Hepatic stellate cell (primary cell): Measurements from ENCODE around the gene GRK5.
"Not testable (repeated sequence)": the region's sequence is repeated elsewhere in the genome, so short reads cannot be mapped to it uniquely, and the experiment has no call there.

ENCODE experiments used
- DNase-seq: peaks from one replicate; pipeline ENCODE4 v3.0.0; 2011; ENCODE audit warnings: low spot score

Gene GRK5

DNA sequence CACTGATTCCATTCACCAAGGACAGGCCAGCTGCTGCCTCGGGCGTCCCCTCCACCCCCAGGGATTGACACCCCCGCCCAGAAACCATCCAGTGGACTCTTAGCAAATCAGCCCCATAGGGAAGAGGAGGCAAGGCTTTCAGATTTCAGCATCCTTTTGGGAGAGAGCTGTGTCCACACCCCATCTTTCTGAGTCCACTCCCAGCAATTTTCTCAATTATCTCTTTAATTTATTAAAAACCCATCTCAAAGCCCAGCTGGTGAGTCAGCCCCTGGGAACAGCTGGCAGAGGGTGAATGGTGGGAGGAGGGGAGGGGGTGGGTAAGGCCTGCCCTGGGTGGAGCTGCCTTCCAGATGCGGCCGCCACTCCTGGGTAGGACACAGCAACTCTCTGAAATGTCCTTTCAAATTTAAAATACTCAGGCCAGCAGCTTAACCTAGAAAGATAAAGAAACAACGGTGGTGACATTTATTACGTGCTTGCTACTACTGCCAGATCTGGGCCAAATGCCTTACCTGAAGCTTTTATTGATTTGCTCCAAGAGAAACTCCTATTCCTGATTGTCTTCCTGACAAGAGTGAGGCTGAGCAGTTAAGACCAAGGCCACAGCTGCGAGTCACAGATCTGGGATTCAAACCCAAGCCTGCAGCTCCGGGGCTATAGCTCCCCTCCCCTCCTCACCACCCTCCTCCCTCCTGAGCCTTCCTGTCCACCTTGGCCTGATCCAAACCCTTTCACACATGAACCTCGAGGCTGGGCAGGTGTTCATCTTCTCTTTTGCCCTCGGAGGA, 214.7 kb downstream of the GRK5 start:
- peak; percentile 53 for DNase-seq

DNA sequence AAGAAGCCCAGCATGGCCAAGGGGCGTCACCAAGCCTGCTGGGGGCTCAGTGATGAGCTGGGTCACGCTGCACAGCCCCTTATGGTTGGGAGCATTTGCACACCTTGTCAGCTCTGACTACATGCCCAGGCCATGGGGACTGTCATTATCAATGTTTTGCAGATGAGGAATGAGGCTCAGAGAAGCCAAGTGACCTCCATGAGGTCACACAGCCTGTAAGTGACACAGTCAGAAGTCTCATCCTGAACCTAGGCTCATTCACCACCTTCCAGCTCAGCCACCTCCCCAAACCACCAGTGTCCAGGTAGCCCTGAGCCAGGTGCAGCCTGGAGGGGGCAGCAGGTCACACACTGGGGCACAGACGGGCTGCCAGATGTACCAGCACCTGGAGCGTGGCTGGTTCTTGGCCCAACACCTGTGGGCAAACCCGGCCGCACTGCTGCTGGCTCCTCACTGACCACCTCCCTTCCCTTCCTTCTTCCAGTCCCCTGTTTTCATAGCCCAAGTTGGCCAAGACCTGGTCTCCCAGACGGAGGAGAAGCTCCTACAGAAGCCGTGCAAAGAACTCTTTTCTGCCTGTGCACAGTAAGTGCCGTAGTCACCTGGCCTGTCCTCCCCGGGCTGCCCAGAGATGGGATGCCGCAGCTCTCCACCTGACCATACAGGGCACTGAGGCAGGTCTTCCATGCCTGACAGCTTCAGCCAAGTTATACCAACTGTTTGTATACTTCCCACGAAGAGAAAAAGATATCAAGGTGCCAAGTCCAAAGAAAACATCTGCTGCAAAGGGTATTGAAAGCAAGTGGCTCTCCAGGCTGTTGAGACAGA, 215.5 kb downstream of the GRK5 start:
- no peak for DNase-seq

DNA sequence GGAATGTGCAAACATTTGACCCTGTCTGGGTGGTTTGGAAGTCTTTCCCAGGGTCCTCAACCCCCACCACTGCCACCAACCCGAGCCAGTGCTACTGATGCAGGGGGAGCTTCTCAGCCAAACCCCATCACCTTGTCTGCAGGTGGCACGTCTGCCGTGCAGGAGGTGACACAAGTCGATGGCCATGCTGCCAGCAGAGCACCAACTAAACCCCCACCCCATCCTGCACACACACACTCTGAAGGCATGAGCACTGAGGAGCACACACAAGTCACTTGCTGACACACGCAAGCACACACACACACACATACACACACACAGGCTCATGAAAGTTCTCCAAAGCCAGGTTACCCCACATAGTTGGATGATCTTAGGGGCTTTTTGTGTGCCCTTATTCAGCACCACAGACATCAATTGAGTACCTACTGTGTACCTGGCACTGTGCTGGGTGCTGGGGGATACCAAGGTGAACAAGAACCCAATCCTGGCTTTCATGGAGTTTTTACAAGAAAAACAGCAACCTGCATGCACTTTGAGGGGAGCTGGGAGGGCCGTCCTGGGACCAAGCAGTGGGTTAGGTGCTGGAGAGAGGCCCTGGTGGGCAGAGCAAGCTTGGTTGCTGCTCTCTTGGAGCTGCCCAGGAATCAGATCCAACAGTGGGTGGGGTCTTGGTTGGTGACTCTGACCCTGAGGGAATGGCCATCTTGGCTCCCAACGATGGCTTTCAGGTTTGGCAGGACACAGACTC, 216.3 kb downstream of the GRK5 start:
- no peak for DNase-seq

DNA sequence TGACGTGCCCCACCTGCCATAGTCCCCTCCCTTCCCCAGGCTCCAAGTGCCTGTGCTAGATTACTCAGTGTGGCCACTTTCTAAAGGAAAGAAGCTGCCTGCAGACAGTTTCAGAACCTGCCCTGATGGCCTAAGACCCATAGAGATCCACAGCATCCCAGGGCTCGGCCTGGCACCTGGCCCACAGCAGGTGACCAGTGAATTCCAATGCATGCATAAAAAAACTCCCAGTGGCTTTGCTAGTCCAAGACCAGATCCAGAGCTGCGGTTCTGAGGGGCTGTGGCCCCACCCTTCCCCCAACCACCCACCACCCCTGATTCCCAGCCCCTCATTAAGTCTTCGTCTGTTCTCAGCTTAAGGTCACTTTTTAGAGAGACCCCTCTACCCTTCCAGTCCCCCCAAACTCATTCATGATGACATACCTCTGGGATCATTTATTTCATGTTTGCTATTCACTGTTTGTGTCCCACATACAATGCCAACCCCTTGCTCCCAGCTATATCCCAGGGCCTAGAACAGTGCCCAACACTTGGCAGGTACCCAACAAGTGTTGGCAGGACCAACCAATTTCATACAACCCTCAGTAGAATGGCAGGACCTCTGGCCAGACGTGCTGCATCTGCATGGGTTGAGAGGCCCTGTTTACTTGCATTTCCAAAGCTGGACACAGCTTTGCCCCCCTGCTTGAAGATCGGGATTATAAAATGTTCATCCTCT, 217.0 kb downstream of the GRK5 start:
- DNase-seq: no peak

DNA sequence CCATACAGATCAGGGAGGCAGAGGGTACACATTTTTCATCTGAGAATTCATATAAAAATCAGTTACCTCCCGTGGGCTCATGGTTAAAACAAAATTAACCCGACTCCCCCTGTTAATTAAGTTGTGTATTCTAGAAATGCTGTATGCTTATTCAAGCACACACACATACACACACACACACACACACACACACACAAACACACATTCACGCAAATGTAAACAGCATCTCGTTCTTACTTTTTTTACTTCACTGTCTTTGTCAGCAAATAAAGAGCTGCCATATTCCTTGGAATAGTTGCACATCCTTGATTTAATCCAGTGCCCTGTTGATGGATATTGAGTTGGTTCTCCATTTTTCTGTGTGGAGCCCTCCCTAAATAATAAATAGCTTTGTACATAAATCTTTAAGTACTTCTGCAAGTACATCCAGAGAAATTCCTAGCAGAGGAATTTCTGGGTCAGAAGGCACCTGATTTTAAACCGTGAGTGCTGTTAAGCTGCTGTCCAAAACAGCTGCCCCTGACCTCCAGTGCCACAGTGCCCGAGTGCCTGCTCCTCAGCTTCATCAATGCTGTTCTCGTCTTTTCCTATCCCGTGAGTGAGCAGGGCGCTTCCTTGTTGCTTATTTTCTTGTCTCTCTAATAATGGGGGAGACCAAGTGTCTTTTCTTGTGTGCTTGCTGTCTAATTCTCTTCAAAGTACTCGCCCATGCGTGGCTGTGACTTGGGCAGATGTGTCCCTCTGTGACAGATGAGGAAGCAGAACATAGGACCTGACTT, 217.9 kb downstream of the GRK5 start:
- DNase-seq: no peak

DNA sequence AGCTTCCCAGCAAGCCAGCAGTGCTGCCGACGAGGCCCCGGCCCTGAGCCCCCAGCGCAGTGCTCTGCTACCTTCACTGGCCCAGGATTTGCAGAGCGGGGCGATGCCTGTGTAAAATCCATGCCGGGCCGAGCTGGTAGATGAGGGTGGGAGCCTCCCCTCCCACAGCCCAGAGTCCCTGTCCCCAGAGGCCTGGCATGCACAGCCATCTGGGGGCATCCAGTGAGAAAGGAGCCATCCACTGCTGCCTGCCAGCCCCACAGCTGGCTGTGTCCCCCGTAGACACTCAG, 218.5 kb downstream of the GRK5 start:
- no peak for DNase-seq

DNA sequence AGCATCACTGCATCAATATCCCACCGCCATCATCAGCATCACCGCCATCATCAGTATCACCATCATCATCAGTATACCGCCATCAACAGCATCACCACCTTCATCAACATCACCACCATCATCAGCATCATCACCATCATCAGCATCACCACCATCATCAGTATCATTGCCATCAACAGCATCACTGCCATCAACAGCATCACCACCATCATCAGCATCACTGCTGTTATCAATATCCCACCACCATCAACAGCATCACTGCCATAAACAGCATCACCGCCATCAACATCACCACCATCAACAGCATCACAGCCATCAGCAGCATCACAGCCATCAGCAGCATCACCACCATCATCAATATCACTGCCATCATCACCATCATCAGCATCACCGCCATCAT, 219.3 kb downstream of the GRK5 start:
- no peak for DNase-seq

DNA sequence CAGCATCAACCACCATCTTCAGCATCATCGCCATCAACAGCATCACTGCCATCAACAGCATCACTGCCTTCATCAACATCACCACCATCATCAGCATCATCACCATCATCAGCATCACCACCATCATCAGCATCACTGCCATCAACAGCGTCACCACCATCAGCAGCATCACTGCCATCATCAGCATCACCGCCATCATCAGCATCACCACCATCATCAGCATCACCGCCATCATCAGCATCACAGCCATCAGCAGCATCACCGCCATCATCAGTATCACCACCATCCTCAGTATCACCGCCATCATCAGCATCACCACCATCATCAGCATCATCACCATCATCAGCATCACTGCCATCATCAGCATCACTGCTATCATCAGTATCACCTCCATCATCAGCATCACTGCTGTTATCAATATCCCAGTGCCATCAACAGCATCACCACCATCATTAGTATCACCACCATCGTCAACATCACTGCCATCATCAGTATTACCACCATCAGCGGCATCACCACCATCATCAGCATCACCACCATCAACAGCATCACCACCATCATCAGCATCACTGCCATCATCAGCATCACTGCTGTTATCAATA, 220.0 kb downstream of the GRK5 start:
- no peak for DNase-seq

DNA sequence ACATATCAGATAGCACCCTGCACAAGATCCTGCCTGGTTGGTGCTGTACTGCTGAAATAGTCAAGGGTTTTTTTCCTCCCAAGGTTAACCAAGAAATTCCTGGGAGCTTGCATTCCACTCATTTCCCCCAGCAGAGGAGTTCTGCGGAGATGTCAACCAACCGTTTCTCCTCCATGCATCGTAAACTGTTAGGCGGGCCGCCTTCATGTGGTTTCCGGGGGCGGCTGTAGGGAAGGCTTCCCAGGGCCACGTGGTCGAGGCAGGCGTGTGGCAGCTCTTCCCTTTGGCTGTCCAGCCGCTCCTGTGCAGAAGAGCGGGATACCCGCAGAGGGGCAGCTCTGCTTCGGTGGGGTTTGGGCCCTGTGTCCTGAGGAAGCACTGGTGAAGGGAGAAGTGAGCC, 221.4 kb downstream of the GRK5 start:
- no peak for DNase-seq

DNA sequence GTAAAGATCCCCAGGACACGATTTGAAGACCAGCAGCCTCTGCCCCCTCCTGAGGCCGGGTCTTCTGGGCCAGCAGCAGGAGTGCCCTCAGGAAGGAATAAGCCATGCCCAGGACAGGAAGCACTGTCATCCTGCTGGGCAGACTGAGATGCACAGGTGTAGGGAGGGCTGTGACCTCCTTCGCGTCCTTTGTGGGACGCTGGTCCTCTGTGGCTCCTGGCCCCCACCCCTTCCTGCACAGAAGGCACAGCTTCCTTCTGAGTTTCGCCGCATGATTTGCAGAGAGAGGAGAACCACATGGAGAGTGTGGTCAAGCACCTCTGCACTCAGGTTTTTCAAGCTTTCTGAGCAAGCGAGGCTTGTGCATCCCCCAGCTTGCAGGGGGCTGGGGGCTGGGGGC, 222.4 kb downstream of the GRK5 start:
- no peak for DNase-seq

DNA sequence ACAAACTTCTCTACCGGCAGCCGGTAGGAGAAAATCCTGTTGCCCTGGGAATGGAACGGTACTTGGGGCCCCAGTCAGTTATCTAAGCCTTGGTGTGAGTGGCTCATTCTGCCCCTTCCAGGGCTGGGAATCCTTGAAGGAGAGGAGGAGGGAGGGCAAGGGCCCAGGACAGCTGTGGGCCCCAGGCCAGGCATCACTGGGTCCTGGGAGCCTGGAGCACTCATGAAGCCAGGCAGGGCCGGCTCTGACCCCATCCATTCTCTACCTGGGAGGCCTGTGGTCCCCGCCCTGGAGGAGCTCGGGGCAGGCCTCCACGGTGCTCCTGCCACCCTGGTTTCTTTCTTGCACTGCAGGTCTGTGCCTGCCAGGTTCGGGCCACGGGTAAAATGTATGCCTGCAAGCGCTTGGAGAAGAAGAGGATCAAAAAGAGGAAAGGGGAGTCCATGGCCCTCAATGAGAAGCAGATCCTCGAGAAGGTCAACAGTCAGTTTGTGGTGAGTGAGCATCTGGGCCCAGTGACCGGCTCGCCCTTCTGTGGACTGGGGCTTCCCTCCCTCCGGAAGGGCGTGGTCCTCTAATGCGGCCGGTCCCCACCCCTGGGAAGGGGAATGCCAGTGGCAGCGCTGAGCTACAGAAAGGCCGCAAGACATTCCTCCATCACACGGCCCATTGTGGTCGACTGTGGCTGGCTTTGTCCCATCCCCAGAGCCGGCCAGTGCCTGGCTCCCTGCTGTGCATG, 223.8 kb downstream of the GRK5 start:
- DNase-seq: no peak

DNA sequence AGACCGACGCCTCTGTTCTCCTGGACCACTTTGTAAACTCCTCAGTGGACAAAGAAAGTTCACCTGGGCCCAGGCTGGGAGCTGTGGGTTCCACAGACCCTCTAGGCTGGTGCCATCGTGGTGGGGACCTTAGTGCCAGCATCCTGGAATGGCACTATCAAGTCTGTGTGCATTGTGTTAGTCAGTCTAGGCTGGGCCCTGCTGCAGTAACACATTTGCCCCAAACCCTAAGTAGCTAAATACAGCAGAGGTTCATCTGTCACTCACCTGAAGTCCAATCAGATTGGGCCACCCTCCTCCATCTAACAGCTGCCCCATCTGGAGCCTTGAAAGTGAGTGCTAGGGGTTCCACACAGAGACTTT, 224.4 kb downstream of the GRK5 start:
- DNase-seq: no peak

DNA sequence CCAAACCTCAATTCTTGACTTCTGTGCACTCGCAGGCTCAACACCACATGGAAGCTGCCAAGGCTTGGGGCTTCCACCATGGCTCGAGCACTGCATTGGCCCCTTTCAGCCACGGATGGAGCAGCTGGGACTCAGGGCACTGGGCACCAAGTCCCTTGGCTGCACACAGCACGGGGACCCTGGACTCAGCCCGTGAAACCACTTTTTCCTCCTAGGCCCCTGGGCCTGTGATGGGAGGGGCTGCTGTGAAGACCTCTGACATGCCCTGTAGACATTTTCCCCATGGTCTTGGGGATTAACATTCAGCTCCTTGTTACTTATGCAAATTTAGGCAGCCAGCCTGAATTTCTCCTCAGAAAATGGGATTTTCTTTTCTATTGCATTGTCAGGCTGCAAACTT, 227.6 kb downstream of the GRK5 start:
- not testable (repeated sequence) for DNase-seq

DNA sequence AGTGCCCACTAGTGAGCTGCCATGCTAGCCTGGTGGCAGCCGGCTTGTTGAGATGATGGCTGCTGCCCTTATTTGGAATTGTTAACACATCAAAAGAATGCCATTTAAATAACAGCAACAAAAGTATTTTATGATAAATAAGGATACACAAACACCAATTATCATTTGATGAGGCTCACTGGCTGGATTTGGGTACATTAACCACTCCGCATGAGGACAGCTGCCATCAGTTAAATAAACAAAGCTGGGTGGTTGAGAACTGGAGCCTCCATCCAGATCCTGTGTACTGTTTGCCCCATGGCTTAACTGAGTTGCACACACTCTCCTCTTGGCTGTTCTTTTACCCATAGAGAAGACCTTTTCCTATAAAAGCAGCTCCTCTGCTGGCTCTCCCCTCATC, 231.3 kb downstream of the GRK5 start:
- DNase-seq: no peak

DNA sequence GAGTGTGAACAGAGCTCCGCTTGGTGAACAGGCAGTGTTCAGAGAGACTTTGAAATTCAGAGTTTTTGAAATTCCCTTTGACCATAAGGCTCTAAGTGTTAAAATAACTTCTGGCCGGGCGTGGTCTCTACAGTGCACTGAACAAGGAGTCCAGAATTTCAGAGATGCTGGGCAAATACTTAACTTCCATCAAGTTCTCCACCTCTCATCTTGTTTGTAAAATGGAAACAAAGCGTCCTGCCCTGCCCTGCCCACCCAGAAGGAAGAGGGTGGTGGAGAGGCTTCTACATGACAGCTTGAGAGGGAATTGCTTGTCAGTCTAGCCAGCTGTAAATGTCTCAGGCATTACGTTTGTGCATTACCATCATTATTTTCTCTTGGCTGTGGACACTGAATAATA, 232.6 kb downstream of the GRK5 start:
- DNase-seq: no peak

DNA sequence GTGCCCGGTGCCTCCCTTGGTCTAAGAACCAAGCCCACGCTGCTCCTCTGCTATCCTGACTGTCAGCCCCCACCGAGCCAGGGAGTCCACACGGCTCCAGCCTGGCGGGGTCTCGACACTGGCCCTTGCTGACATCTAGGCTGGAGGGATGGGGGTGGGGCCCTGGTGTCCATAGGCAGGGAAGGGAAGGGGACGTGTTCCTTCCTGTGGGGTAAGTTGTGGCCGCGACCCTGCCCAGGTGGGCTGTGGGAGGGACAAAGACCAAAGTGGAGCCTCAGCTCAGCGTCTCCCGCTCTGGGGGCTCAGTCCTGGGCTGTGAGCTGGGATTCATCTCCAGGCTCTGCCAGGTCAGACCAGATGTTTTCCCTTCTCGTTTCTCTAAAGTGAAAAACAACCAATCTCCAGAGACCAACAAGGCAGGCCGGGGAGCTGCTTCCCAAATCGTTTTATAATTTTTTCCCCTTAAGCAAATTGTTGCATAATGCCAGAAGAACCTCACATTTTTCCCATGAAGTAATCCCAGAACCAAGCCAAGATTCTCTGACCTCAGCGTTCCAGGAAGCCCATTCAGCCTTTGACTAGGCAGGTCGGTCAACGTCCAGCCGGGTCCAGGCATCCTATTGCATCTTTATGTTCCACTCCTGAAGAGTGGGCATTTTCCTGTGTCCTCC, 233.9 kb downstream of the GRK5 start:
- peak; percentile 80 for DNase-seq

DNA sequence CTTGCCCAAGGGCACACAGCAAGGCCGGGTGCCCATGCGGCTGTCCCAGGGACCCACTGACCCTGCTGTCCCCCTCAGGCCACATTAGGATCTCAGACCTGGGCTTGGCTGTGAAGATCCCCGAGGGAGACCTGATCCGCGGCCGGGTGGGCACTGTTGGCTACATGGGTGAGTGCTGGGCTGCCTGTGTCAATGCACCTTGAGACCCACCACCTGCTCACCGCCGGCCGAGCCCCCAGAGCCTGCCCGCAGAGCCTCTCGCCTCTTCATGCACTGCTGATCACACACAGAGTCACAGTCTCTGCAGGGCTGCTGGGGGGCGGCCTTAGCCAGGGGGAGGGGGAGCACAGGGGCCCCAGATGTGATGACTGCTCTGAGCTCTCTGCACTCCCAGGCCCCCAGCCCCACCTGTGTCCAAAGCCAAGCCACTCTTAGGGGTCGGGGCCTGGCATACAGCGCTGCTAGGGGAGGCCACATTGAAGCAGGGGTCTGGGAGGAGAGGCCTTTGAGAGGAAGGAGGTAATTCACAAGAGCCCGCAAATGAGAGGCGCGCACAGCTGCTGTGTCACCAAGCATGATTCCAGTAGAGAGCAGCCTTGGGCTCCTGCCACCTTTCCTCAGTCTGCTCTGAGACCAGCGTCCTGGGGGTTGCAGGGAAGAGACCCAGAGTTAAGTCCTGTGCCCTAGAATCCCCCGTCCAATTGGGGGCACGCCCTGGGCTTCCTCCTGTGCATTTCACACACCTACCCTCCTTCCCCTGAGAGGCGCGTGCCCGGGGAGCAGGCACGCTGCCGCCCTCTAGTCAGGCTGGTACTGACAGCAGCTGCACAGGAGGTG, 234.8 kb downstream of the GRK5 start:
- DNase-seq: no peak

DNA sequence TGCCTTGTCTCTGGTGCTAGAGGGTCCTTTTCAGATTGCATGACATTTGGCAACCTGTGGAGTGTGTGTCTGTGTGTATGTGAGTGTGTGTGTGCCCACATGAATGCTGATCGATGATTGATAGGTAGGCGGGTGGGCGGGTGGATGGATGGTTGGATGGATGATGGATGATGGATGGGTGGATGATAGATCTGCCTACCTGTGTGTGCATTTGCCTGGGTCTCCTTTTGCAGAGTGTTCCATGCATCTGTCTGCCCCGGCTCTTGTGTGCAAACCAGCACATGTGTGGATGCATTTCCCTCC, 235.3 kb downstream of the GRK5 start:
- DNase-seq: no peak

DNA sequence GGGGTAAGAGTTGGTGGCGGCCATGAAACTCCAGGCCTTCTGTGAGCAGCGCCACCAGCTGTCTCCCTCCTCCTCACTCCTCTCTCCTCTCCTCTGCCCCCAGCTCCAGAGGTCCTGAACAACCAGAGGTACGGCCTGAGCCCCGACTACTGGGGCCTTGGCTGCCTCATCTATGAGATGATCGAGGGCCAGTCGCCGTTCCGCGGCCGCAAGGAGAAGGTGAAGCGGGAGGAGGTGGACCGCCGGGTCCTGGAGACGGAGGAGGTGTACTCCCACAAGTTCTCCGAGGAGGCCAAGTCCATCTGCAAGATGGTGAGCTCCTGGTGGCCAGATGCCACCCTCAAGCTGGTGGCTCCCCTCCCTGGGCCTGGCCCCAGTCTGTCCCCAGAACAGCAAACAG, 236.1 kb downstream of the GRK5 start:
- no peak for DNase-seq
